ENCODE measurements around the gene EPM2AIP1. TPM values are rescaled to one million over a fixed set of nuclear protein-coding genes. Genes with fewer than 3 reads are reported as not detected.
"Not testable (repeated sequence)": the region's sequence is repeated elsewhere in the genome, so short reads cannot be mapped to it uniquely, and the experiment has no call there.

EPM2AIP1 gene
- total RNA-seq, 1 donor from 2014 or later = 29.2 TPM

DNA sequence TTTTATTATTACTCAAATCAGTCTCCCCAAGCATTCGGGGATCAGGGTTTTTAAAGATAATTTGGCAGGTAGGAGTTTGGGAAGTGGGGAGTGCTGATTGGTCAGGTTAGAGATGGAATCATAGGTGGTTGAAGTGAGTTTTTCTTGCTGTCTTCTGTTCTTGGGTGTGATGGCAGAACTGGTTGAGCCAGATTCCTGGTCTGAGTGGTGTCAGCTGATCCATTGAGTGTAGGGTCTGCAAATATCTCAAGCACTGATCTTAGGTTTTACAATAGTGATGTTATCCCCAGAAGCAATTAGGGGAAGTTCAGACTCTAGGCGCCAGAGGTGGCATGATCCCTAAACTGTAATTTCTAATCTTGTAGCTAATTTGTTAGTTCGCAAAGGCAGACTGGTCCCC lies 27.5 kb downstream of the EPM2AIP1 start:
- Mint-ChIP-seq H3K4me1 (ENCODE audit: unreplicated experiment) (peaks cover 15% of the 10 kb centered on the region), H3K36me3 (no peaks in the 10 kb centered on the region), H3K27ac (peak overlapping the region; percentile 90), H3K9me3 (no peaks in the 10 kb centered on the region), H3K27me3 (no peaks in the 10 kb centered on the region), H3K4me3 (peak overlapping the region; percentile 80)
- TF ChIP-seq, protein P1, sequence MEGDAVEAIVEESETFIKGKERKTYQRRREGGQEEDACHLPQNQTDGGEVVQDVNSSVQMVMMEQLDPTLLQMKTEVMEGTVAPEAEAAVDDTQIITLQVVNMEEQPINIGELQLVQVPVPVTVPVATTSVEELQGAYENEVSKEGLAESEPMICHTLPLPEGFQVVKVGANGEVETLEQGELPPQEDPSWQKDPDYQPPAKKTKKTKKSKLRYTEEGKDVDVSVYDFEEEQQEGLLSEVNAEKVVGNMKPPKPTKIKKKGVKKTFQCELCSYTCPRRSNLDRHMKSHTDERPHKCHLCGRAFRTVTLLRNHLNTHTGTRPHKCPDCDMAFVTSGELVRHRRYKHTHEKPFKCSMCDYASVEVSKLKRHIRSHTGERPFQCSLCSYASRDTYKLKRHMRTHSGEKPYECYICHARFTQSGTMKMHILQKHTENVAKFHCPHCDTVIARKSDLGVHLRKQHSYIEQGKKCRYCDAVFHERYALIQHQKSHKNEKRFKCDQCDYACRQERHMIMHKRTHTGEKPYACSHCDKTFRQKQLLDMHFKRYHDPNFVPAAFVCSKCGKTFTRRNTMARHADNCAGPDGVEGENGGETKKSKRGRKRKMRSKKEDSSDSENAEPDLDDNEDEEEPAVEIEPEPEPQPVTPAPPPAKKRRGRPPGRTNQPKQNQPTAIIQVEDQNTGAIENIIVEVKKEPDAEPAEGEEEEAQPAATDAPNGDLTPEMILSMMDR (conservative IDR thresholded peaks at IDR 0.05) = no peak
- no peak for DNase-seq (ENCODE audit: extremely low spot score, unreplicated experiment)

GRCh38 chr3:36964817-36965216 lies 28.1 kb downstream of the EPM2AIP1 start:
- H3K27ac Mint-ChIP-seq = peak overlapping the region; percentile 90
- TF ChIP-seq, protein P1 (conservative IDR thresholded peaks at IDR 0.05) = no peak
- peak overlapping the region; percentile 80 for H3K4me3 Mint-ChIP-seq
- no peaks in the 10 kb centered on the region for H3K9me3 Mint-ChIP-seq
- no peaks in the 10 kb centered on the region for H3K36me3 Mint-ChIP-seq
- peaks cover 12% of the 10 kb centered on the region for H3K4me1 Mint-ChIP-seq (ENCODE audit: unreplicated experiment)
- no peak for DNase-seq (ENCODE audit: extremely low spot score, unreplicated experiment)
- no peaks in the 10 kb centered on the region for H3K27me3 Mint-ChIP-seq

DNA sequence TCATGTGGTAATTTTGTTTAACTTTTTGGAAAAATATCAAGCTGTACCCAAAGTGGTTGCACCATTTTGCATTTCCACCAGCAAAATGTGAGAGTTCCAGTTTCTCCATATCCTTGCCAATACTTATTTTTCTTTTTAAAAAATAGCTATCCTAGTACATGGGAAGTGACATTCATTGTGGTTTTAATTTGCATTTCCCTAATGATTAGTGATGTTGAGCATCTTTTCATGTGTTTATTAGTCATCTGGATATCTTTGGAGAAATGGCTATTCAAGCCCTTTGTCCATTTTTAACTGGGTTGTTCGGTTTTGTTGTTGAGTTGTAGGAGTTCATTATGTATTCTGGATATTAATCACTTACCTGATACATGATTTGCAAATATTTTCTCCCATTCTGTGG lies 28.6 kb downstream of the EPM2AIP1 start:
- H3K4me1 Mint-ChIP-seq (ENCODE audit: unreplicated experiment) = peaks cover 13% of the 10 kb centered on the region
- H3K27ac Mint-ChIP-seq = no peak overlapping the region

DNA sequence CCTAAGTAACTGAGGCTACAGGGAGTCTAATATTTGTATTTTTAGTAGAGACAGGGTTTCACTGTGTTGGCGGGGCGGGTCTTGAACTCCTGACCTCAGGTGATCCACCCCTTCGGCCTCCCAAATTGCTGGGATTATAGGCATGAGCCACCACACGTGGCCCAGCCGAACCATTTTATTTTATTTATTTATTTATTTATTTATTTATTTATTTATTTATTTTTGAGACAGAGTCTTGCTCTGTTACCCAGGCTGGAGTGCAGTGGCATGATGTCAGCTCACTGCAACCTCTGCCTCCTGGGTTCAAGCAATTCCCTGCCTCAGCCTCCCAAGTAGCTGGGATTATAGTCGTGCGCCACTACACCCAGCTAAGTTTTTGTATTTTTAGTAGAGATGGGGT lies 29.9 kb downstream of the EPM2AIP1 start:
- H3K9me3 Mint-ChIP-seq; H3K36me3 Mint-ChIP-seq; DNase-seq (ENCODE audit: extremely low spot score, unreplicated experiment); H3K4me3 Mint-ChIP-seq; H3K27ac Mint-ChIP-seq; H3K27me3 Mint-ChIP-seq: not testable (repeated sequence)
- peaks cover 13% of the 10 kb centered on the region for H3K4me1 Mint-ChIP-seq (ENCODE audit: unreplicated experiment)

More for the DNA sequence above, 28.6 kb downstream of the EPM2AIP1 start:
- no peak for DNase-seq (ENCODE audit: extremely low spot score, unreplicated experiment)
- Mint-ChIP-seq H3K4me3 (no peak overlapping the region), H3K36me3 (no peaks in the 10 kb centered on the region), H3K27me3 (no peaks in the 10 kb centered on the region), H3K9me3 (no peaks in the 10 kb centered on the region)
- TF ChIP-seq, protein P1 (conservative IDR thresholded peaks at IDR 0.05) = no peak

DNA sequence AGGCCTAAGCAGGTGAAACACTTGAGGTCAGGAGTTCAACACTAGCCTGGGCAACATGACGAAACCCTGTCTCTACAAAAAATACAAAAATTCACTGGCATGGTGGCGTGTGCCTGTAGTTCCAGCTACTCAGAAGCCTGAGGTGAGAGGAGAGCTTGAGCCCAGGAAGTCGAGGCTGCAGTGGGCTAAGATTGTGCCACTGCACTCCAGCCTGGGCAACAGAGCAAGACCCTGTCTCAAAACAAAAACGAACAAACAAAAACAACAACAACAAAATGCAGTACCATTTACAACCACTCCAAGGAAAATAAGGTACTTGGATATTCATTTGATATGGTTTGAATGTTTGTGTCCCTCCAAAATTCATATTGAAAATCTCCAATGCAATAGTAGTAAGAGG lies 32.4 kb downstream of the EPM2AIP1 start:
- Mint-ChIP-seq H3K4me3 (no peak overlapping the region), H3K36me3 (no peaks in the 10 kb centered on the region), H3K4me1 (ENCODE audit: unreplicated experiment) (peaks cover 11% of the 10 kb centered on the region), H3K27ac (no peak overlapping the region), H3K9me3 (no peaks in the 10 kb centered on the region), H3K27me3 (no peaks in the 10 kb centered on the region)
- TF ChIP-seq, protein P1 (conservative IDR thresholded peaks at IDR 0.05) = peak; percentile 32
- peak; percentile 18 for DNase-seq (ENCODE audit: extremely low spot score, unreplicated experiment)

DNA sequence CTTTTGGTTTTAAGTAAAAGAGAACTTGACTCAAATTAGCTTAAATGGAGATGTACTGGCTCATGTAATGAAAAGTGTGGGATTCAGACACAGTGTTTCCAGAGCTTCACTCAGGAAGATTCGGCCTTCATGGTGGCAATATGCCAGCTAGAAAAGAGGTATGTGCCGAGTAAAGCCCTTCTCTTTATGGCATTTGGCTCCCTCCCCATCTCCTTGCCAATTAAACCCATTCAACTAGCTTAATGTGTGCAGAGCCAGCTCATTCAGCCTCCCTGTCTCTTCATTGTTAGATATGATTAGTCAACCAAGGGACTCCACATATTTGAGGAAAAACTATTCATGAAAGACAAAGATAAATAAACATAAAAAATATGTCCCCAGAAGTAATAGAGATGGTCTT lies 33.1 kb downstream of the EPM2AIP1 start:
- no peaks in the 10 kb centered on the region for H3K9me3 Mint-ChIP-seq
- TF ChIP-seq, protein P1 (conservative IDR thresholded peaks at IDR 0.05) = no peak
- peaks cover 5% of the 10 kb centered on the region for H3K4me1 Mint-ChIP-seq (ENCODE audit: unreplicated experiment)
- no peaks in the 10 kb centered on the region for H3K36me3 Mint-ChIP-seq
- no peak for DNase-seq (ENCODE audit: extremely low spot score, unreplicated experiment)
- H3K27ac Mint-ChIP-seq = no peak overlapping the region
- no peaks in the 10 kb centered on the region for H3K27me3 Mint-ChIP-seq
- H3K4me3 Mint-ChIP-seq = no peak overlapping the region

All from type B pancreatic cell (in vitro differentiated cells).